HG03378 (cell line): ENCODE measurements around the gene IRF2BP1.
"Not testable (repeated sequence)": the region's sequence is repeated elsewhere in the genome, so short reads cannot be mapped to it uniquely, and the experiment has no call there.

Experiments
- ATAC-seq: cut with Tn5 transposase; IDR thresholded peaks from one replicate; pipeline ENCODE4 v1.9.1; 2021; ENCODE audit warnings: mild to moderate bottlenecking, moderate library complexity; ENCODE audit not compliant: unreplicated experiment

Gene IRF2BP1

GRCh38 chr19:45902651-45903625 lies 17.0 kb upstream of the IRF2BP1 start:
- ATAC-seq, result peak; percentile 86

- no peak for ATAC-seq
These were observed 16.1 kb upstream of the IRF2BP1 start, which contains the start of gene MYPOP for GRCh38 chr19:45901912-45902650. MYPOP (minus strand) TSS chr19:45902613; CDS start chr19:45901773, 840 bp downstream.

- no peak for ATAC-seq
These were observed 15.5 kb upstream of the IRF2BP1 start for GRCh38 chr19:45901432-45901911.

- no peak for ATAC-seq
These were observed 14.9 kb upstream of the IRF2BP1 start for GRCh38 chr19:45900738-45901431.

- no peak for ATAC-seq
These were observed 14.1 kb upstream of the IRF2BP1 start for GRCh38 chr19:45899919-45900589.

GRCh38 chr19:45899253-45899652 lies 13.3 kb upstream of the IRF2BP1 start:
- no peak for ATAC-seq

- ATAC-seq, result no peak
These were observed 11.4 kb upstream of the IRF2BP1 start for GRCh38 chr19:45897261-45897812.

GRCh38 chr19:45895983-45896599 lies 10.2 kb upstream of the IRF2BP1 start:
- not testable (repeated sequence) for ATAC-seq

- ATAC-seq, result no peak
These were observed 9.6 kb upstream of the IRF2BP1 start for GRCh38 chr19:45895519-45895972.

GRCh38 chr19:45890877-45891276 lies 4.9 kb upstream of the IRF2BP1 start:
- ATAC-seq, result no peak

- no peak for ATAC-seq
These were observed 3.4 kb upstream of the IRF2BP1 start for GRCh38 chr19:45889210-45889885.

GRCh38 chr19:45887200-45887710 lies 1.3 kb upstream of the IRF2BP1 start:
- ATAC-seq, result no peak

- peak; percentile 39 for ATAC-seq
These were observed 672 bp upstream of the IRF2BP1 start for GRCh38 chr19:45886427-45887199.

GRCh38 chr19:45884682-45885555 lies 1.0 kb downstream of the IRF2BP1 start:
- no peak for ATAC-seq

- ATAC-seq, result no peak
These were observed 1.9 kb downstream of the IRF2BP1 start for GRCh38 chr19:45883881-45884681.

GRCh38 chr19:45883586-45883880 lies 2.4 kb downstream of the IRF2BP1 start:
- no peak for ATAC-seq
